Neural cell (in vitro differentiated cells): ENCODE measurements around the gene CYP2E1. TPM values are rescaled to one million over a fixed set of nuclear protein-coding genes. Genes with fewer than 3 reads are reported as not detected.

ENCODE experiments used
- H2AFZ ChIP-seq: fragments of 200-600, 300-800 bp; sonication (generic), shearing (Covaris generic); 2 replicates; pipeline ENCODE4 v1.6.0; 2014; ENCODE audit warnings: low read depth, mild to moderate bottlenecking, antibody characterized with exemption, low read length, moderate library complexity
- H3F3A ChIP-seq: fragments of 200-600 bp; shearing (Covaris generic); 2 replicates; pipeline ENCODE4 v1.6.1; 2016; ENCODE audit warnings: mild to moderate bottlenecking, moderate library complexity, mixed read lengths, antibody characterized with exemption, low read length; ENCODE audit not compliant: insufficient read depth, poor library complexity, severe bottlenecking
- H3K27ac ChIP-seq: fragments of 200-600, 300-800 bp; sonication (generic), shearing (Covaris generic); 2 replicates; pipeline ENCODE4 v1.5.1; 2014; ENCODE audit warnings: mild to moderate bottlenecking, low read length, moderate library complexity
- H3K27me3 ChIP-seq: fragments of 300-800, 200-600 bp; sonication (generic), shearing (Covaris generic); 2 replicates; pipeline ENCODE4 v1.6.0; 2014; ENCODE audit warnings: mild to moderate bottlenecking, low read depth, low read length, moderate library complexity; ENCODE audit not compliant: insufficient read depth
- H3K36me3 ChIP-seq: fragments of 300-800, 200-600 bp; sonication (generic), shearing (Covaris generic); 2 replicates; pipeline ENCODE4 v1.5.1; 2014; ENCODE audit warnings: mild to moderate bottlenecking, antibody characterized with exemption, low read length, moderate library complexity; ENCODE audit not compliant: insufficient read depth
- H3K4me2 ChIP-seq: fragments of 300-800, 200-600 bp; sonication (generic), shearing (Covaris generic); 2 replicates; pipeline ENCODE4 v1.6.0; 2014; ENCODE audit warnings: mild to moderate bottlenecking, low read length
- H3K4me3 ChIP-seq: fragments of 300-800, 200-600 bp; sonication (generic), shearing (Covaris generic); 2 replicates; pipeline ENCODE4 v1.5.1; 2014; ENCODE audit warnings: mild to moderate bottlenecking, low read length, moderate library complexity
- H3K79me2 ChIP-seq: fragments of 200-600 bp; shearing (Covaris generic); replicated peaks from 2 replicates; pipeline ENCODE4 v1.6.0; 2014; ENCODE audit warnings: mild to moderate bottlenecking, low read length, moderate library complexity; ENCODE audit not compliant: insufficient read depth
- H3K9ac ChIP-seq: fragments of 300-800, 200-600 bp; sonication (generic), shearing (Covaris generic); 2 replicates; pipeline ENCODE4 v1.6.1; 2016; ENCODE audit warnings: mild to moderate bottlenecking, low read length, mixed read lengths
- H3K9me2 ChIP-seq: fragments of 200-600 bp; shearing (Covaris generic); 2 replicates; pipeline ENCODE4 v1.6.1; 2016; ENCODE audit warnings: mild to moderate bottlenecking, low read length, mixed read lengths; ENCODE audit not compliant: insufficient read depth
- H3K9me3 ChIP-seq: fragments of 200-600, 300-800 bp; sonication (generic), shearing (Covaris generic); 2 replicates; pipeline ENCODE4 v1.6.1; 2016; ENCODE audit warnings: mild to moderate bottlenecking, mixed run types, low read length, moderate library complexity, mixed read lengths
- H4K20me1 ChIP-seq: fragments of 200-600 bp; shearing (Covaris generic); 2 replicates; pipeline ENCODE4 v1.6.1; 2016; ENCODE audit warnings: mild to moderate bottlenecking, mixed run types; ENCODE audit not compliant: insufficient read depth
- CTCF ChIP-seq: fragments of 450-650 bp; IDR thresholded peaks from 2 replicates; pipeline ENCODE4 v1.5.1; 2014; ENCODE audit warnings: antibody characterized with exemption, mild to moderate bottlenecking, moderate library complexity; ENCODE audit not compliant: poor library complexity, severe bottlenecking
- EP300 ChIP-seq: fragments of 450-650 bp; conservative IDR thresholded peaks from 2 replicates; pipeline ENCODE4 v1.6.1; 2014; ENCODE audit warnings: antibody characterized with exemption, mild to moderate bottlenecking, moderate library complexity; ENCODE audit not compliant: poor library complexity, severe bottlenecking
- EZH2 ChIP-seq: fragments of 200-600, 300-800 bp; shearing (Covaris generic), sonication (generic); IDR thresholded peaks from 2 replicates; pipeline ENCODE4 v1.6.1; 2014; ENCODE audit warnings: antibody characterized with exemption, low read length, borderline replicate concordance, mild to moderate bottlenecking; ENCODE audit not compliant: insufficient read depth, poor library complexity, severe bottlenecking
- MXI1 ChIP-seq: fragments of 450-650 bp; conservative IDR thresholded peaks from 2 replicates; pipeline ENCODE4 v1.6.1; 2014; ENCODE audit warnings: antibody characterized with exemption, mild to moderate bottlenecking; ENCODE audit not compliant: poor library complexity, severe bottlenecking
- POLR2AphosphoS5 ChIP-seq: IDR thresholded peaks from 2 replicates; pipeline ENCODE4 v1.6.1; 2012
- RAD21 ChIP-seq: fragments of 450-650 bp; conservative IDR thresholded peaks from 2 replicates; pipeline ENCODE4 v1.6.1; 2014; ENCODE audit warnings: antibody characterized with exemption, mild to moderate bottlenecking, moderate library complexity
- REST ChIP-seq: IDR thresholded peaks from 2 replicates; pipeline ENCODE4 v1.6.1; 2012; ENCODE audit warnings: borderline replicate concordance
- SMC3 ChIP-seq: fragments of 450-650 bp; conservative IDR thresholded peaks from 2 replicates; pipeline ENCODE4 v1.6.1; 2014; ENCODE audit warnings: antibody characterized with exemption, mild to moderate bottlenecking, moderate library complexity; ENCODE audit not compliant: poor library complexity
- TAF1 ChIP-seq: IDR thresholded peaks from 2 replicates; pipeline ENCODE4 v1.6.1; 2012; ENCODE audit warnings: low read depth
- polyA plus RNA-seq: library from polyadenylated mRNA; depleted of rRNA; stranded (reverse); fragments of >200 nt; gene quantifications from 2 replicates; pipeline ENCODE4 v1.2.3, GENCODE V29; 2014

The CYP2E1 gene
- polyA plus RNA-seq, 1 donor from 2014 or later = 1.7 TPM

- no peaks in the 10 kb centered on the region for H4K20me1 ChIP-seq
- no peaks in the 10 kb centered on the region for H3K9me3 ChIP-seq
- no peaks in the 10 kb centered on the region for H3K27me3 ChIP-seq
- H3K36me3 ChIP-seq = no peaks in the 10 kb centered on the region
- no peak overlapping the region for H3K9ac ChIP-seq
- H3K9me2 ChIP-seq = no peaks in the 10 kb centered on the region
- TF ChIP-seq RAD21 = no peak
- no peak for TF ChIP-seq REST
- TF ChIP-seq POLR2AphosphoS5 = no peak
- no peaks in the 10 kb centered on the region for H3K79me2 ChIP-seq
- no peak overlapping the region for H3K4me3 ChIP-seq
- no peak overlapping the region for H3K4me2 ChIP-seq
- H3F3A ChIP-seq = no peaks in the 10 kb centered on the region
- H2AFZ ChIP-seq = no peak overlapping the region
- H3K27ac ChIP-seq = no peak overlapping the region
Measured at GRCh38 chr10:133555521-133555920, 28.4 kb downstream of the CYP2E1 start.

GRCh38 chr10:133557381-133557780, 30.2 kb downstream of the CYP2E1 start:
- TF ChIP-seq REST (no peak), SMC3 (no peak), MXI1 (no peak), EZH2 (no peak), POLR2AphosphoS5 (no peak), CTCF (no peak), TAF1 (no peak), RAD21 (no peak), EP300 (no peak)
- no peak overlapping the region for H3K4me2 ChIP-seq
- H4K20me1 ChIP-seq = no peaks in the 10 kb centered on the region
- no peaks in the 10 kb centered on the region for H3K9me3 ChIP-seq
- no peaks in the 10 kb centered on the region for H3K9me2 ChIP-seq
- no peaks in the 10 kb centered on the region for H3F3A ChIP-seq
- no peak overlapping the region for H2AFZ ChIP-seq
- no peak overlapping the region for H3K4me3 ChIP-seq
- H3K27me3 ChIP-seq = no peaks in the 10 kb centered on the region
- no peak overlapping the region for H3K9ac ChIP-seq
- H3K27ac ChIP-seq = no peak overlapping the region
- no peaks in the 10 kb centered on the region for H3K36me3 ChIP-seq
- H3K79me2 ChIP-seq = no peaks in the 10 kb centered on the region
